Panc1 (cell line): Measurements from ENCODE around the gene KDM3B. TPM values are rescaled to one million over a fixed set of nuclear protein-coding genes. Genes with fewer than 3 reads are reported as not detected.

Source experiments
- ATAC-seq: fragments of 200-7000 bp; cut with Tn5 transposase; 2 replicates; pipeline ENCODE4 v1.9.1; 2020; ENCODE audit warnings: mild to moderate bottlenecking, moderate library complexity
- BruUV-seq: library from RNA; stranded (reverse); fragments of 400-500 nt; replicated peaks from 2 replicates; lab custom pipeline; 2021; lab: Mats Ljungman, UMichigan
- CTCF ChIA-PET: fragments of 300-600 bp; sonication (Branson Sonifier 250); formaldehyde crosslinking; loops from one replicate; lab custom pipeline; 2022; ENCODE audit warnings: antibody characterized with exemption; lab: Charles Lee
- POLR2A ChIA-PET: fragments of 300-600 bp; sonication (Branson Sonifier 250); formaldehyde crosslinking; loops from one replicate; lab custom pipeline; 2022; ENCODE audit warnings: antibody characterized with exemption; lab: Charles Lee
- DNase-seq: peaks from one replicate; pipeline ENCODE4 v3.0.0-alpha.2; 2010; ENCODE audit warnings: low read depth, low spot score
- H3K27ac ChIP-seq: 2 replicates; pipeline ENCODE4 v1.5.1; 2011; ENCODE audit warnings: mild to moderate bottlenecking, low read length, inconsistent platforms
- H3K27me3 ChIP-seq: fragments of 200-500 bp; sonication (Bioruptor generic); 2 replicates; pipeline ENCODE4 v1.6.0; 2014; ENCODE audit warnings: low read length, inconsistent platforms; ENCODE audit not compliant: control insufficient read depth, insufficient read depth
- H3K36me3 ChIP-seq: fragments of 200-500 bp; sonication (Bioruptor generic); 2 replicates; pipeline ENCODE4 v1.5.1; 2014; ENCODE audit warnings: inconsistent platforms, mild to moderate bottlenecking, low read length, moderate library complexity; ENCODE audit not compliant: control insufficient read depth, insufficient read depth
- H3K4me1 ChIP-seq: 2 replicates; pipeline ENCODE4 v1.5.1; 2011; ENCODE audit warnings: inconsistent platforms, mild to moderate bottlenecking, low read length, moderate library complexity; ENCODE audit not compliant: control insufficient read depth, insufficient read depth
- H3K4me3 ChIP-seq, 2 experiments: 2 replicates each; pipeline ENCODE4 v1.5.1; 2011 to 2012; ENCODE audit warnings: low read depth in 2 of 2, low read length in 2 of 2, mild to moderate bottlenecking in 2 of 2, inconsistent platforms in 1 of 2, moderate library complexity in 1 of 2
- H3K9me3 ChIP-seq: fragments of 200-500 bp; sonication (Bioruptor generic); 2 replicates; pipeline ENCODE4 v1.5.1; 2014; ENCODE audit warnings: low read depth, mild to moderate bottlenecking, inconsistent platforms, low read length, moderate library complexity; ENCODE audit not compliant: control insufficient read depth, insufficient read depth
- POLR2AphosphoS5 ChIP-seq: IDR thresholded peaks from 2 replicates; pipeline ENCODE4 v1.6.1; 2012; ENCODE audit warnings: mild to moderate bottlenecking, low read depth, low read length, moderate library complexity
- SIN3A ChIP-seq: IDR thresholded peaks from 2 replicates; pipeline ENCODE4 v1.6.1; 2012; ENCODE audit warnings: low read depth, mild to moderate bottlenecking, low read length, moderate library complexity, borderline replicate concordance; ENCODE audit not compliant: insufficient read depth
- TCF7L2 ChIP-seq: IDR thresholded peaks from 2 replicates; pipeline ENCODE4 v1.6.1; 2011; ENCODE audit warnings: mild to moderate bottlenecking, low read depth, low read length, inconsistent platforms
- in situ Hi-C: cut with HindIII; loops from 2 replicates; pipeline ENCODE4 v1.10.0; 2016; ENCODE audit warnings: low sequenced_read_pairs, low pct_unique_long_range_greater_than_20kb
- intact Hi-C: fragments of 100-400 bp; cut with micrococcal nuclease; formaldehyde crosslinking; loops from one replicate; pipeline ENCODE4 v1.10.0; 2022; ENCODE audit not compliant: unreplicated experiment
- total RNA-seq: library from RNA; stranded (reverse); gene quantifications from one replicate; pipeline ENCODE4 v1.2.1, GENCODE V29; 2021; ENCODE audit not compliant: unreplicated experiment
- TF ChIP-seq, protein P1 (sequence below), 2 experiments: IDR thresholded peaks; 2 replicates each; pipeline ENCODE4 v1.6.1; 2011 to 2012; ENCODE audit warnings: low read depth in 2 of 2, control low read depth in 1 of 2, low read length in 1 of 2, mild to moderate bottlenecking in 1 of 2, moderate library complexity in 1 of 2; ENCODE audit not compliant: insufficient read depth in 1 of 2
- TF ChIP-seq, protein P2 (sequence below): fragments of 450-650 bp; IDR thresholded peaks from 2 replicates; pipeline ENCODE4 v1.5.1; 2017; ENCODE audit warnings: mild to moderate bottlenecking

Gene KDM3B
- total RNA-seq, 1 experiment from 2014 or later, result 65.0 TPM

DNA sequence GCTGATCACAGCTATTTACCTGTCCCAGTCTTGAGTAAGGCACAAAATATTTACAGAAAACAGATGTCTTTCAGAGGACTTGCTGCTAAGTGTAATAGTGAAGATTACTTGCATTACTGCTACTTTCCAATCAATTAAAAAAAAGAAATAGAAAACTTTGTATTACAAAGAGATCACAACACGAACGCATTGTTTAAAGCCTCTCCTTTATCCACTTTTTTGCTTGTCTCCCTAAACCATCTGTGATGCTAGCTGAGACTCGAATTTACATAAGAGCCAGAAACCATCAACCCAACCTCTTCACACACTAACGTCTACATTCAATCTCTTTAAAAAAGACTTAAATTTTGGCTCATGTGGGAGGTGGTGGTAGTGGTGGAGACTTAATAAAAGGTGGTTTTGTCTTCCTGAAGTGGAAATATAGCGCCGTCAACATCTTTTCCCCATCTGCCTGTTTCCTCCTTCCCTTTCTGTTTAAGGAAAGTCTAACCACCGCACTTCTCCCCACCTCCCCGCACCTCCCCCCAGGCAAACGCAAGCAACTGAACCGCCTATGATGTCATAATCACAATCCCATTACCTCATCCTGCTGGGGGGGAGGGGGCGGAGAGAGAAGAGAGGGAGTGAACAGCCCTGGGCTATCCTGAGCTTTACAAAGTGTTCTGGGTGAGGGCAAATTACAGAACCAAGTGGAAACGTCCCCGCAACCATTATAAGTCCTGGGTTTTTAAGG lies 15.4 kb upstream of the KDM3B start:
- TF ChIP-seq POLR2AphosphoS5 (no peak), TCF7L2 (no peak), SIN3A (no peak)
- TF ChIP-seq, protein P1, sequence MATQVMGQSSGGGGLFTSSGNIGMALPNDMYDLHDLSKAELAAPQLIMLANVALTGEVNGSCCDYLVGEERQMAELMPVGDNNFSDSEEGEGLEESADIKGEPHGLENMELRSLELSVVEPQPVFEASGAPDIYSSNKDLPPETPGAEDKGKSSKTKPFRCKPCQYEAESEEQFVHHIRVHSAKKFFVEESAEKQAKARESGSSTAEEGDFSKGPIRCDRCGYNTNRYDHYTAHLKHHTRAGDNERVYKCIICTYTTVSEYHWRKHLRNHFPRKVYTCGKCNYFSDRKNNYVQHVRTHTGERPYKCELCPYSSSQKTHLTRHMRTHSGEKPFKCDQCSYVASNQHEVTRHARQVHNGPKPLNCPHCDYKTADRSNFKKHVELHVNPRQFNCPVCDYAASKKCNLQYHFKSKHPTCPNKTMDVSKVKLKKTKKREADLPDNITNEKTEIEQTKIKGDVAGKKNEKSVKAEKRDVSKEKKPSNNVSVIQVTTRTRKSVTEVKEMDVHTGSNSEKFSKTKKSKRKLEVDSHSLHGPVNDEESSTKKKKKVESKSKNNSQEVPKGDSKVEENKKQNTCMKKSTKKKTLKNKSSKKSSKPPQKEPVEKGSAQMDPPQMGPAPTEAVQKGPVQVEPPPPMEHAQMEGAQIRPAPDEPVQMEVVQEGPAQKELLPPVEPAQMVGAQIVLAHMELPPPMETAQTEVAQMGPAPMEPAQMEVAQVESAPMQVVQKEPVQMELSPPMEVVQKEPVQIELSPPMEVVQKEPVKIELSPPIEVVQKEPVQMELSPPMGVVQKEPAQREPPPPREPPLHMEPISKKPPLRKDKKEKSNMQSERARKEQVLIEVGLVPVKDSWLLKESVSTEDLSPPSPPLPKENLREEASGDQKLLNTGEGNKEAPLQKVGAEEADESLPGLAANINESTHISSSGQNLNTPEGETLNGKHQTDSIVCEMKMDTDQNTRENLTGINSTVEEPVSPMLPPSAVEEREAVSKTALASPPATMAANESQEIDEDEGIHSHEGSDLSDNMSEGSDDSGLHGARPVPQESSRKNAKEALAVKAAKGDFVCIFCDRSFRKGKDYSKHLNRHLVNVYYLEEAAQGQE (IDR thresholded peaks at IDR 0.05; ENCODE audit: insufficient read depth in 1 of 2, low read depth in 2 of 2, low read length in 1 of 2), result no peak
- TF ChIP-seq, protein P2, sequence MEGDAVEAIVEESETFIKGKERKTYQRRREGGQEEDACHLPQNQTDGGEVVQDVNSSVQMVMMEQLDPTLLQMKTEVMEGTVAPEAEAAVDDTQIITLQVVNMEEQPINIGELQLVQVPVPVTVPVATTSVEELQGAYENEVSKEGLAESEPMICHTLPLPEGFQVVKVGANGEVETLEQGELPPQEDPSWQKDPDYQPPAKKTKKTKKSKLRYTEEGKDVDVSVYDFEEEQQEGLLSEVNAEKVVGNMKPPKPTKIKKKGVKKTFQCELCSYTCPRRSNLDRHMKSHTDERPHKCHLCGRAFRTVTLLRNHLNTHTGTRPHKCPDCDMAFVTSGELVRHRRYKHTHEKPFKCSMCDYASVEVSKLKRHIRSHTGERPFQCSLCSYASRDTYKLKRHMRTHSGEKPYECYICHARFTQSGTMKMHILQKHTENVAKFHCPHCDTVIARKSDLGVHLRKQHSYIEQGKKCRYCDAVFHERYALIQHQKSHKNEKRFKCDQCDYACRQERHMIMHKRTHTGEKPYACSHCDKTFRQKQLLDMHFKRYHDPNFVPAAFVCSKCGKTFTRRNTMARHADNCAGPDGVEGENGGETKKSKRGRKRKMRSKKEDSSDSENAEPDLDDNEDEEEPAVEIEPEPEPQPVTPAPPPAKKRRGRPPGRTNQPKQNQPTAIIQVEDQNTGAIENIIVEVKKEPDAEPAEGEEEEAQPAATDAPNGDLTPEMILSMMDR, result no peak
- in situ Hi-C loops, result no loop called here
- peak; percentile 90 for DNase-seq
- TSS peak; percentile 99 for BruUV-seq
- POLR2A ChIA-PET, result interaction anchor here (0.6 to 1.0 kb wide), 2 partner anchors 12 to 122 kb away, joined by 6 read pairs; no protein-coding TSS in a partner anchor
- intact Hi-C loops, result no loop called here
- H3K36me3 ChIP-seq, result peaks cover 9% of the 10 kb centered on the region; the same call in 1 of the 2 replicates
- H3K27ac ChIP-seq, result peak overlapping the region; percentile 98
- ATAC-seq, result peak; percentile 64
- peak overlapping the region; percentile 88 to 92 for H3K4me3 ChIP-seq
- H3K4me1 ChIP-seq, result peaks cover 23% of the 10 kb centered on the region
- no peaks in the 10 kb centered on the region for H3K9me3 ChIP-seq
- CTCF ChIA-PET, result interaction anchor here (0.6 to 1.9 kb wide), 2 partner anchors 15 to 45 kb away, joined by 4 to 9 read pairs; partner anchors contain the start of gene KDM3B
- H3K27me3 ChIP-seq, result no peaks in the 10 kb centered on the region

DNA sequence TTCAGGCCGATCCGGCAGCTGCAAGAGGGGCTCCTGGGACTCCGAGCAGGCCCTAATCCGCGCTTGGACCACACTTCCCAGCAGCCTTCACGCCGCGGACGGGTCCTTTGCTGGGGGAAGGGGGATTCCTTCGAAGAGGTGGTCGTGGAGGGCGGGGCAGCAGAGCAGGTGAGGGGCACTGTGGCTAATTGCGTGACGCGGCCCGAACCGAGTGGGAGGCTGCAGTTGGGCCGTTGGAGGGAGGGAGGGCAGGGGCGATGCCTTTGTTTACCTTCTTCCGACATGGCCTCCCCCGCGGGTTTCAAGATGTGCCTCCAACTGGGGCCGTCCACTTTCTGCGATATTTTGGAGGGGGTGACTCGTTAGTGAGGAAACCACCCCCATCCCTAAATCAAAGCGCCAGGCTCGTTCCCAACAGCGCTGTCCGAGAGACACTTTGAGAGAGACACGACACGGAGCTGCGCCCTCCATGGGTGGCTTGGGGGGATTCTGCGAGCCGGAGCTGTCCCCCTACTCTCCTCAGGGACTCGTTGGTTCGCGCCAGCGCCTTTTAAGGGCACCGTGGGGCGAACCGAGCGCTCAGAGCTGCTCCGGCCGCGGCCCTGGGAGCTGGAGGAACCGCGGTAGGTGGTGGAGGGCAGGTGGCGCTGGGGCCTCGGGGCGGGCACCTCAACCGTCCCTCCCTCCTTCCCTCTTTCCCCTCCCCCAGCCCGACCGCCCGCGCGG lies 14.6 kb upstream of the KDM3B start, which contains the start of gene FAM53C:
FAM53C (plus strand) TSS at position 582 of the 726 bp plus-strand sequence. CDS start 3,070 bp downstream, outside the sequence.
- no peaks in the 10 kb centered on the region for H3K27me3 ChIP-seq
- POLR2A ChIA-PET, result interaction anchor here (0.7 to 1.0 kb wide), 3 partner anchors 12 to 158 kb away, joined by 3 to 6 read pairs (median 4); partner anchors contain the start of genes KDM3B and KIF20A
- H3K9me3 ChIP-seq, result no peaks in the 10 kb centered on the region
- BruUV-seq, result no TSS peak
- in situ Hi-C loops (no loop called here), intact Hi-C loops (no loop called here)
- peak within 1 kb of the TSS; percentile 98 for H3K27ac ChIP-seq
- TF ChIP-seq TCF7L2 (peak; percentile 83), SIN3A (peak; percentile 91; the same call in 1 of the 2 replicates), POLR2AphosphoS5 (peak; percentile 100)
- TF ChIP-seq, protein P2, result no peak
- TF ChIP-seq, protein P1 (IDR thresholded peaks at IDR 0.05; ENCODE audit: insufficient read depth in 1 of 2, low read depth in 2 of 2, low read length in 1 of 2), result peak; percentile 43 to 52; a peak in 1 of 4 replicates
- peaks cover 9% of the 10 kb centered on the region for H3K36me3 ChIP-seq
- DNase-seq, result peak; percentile 91
- H3K4me1 ChIP-seq, result peaks cover 23% of the 10 kb centered on the region
- ATAC-seq, result peak; percentile 94
- peak within 1 kb of the TSS; percentile 88 to 92 for H3K4me3 ChIP-seq
- CTCF ChIA-PET, result interaction anchor here (0.6 to 1.9 kb wide), 3 partner anchors 14 to 44 kb away, joined by 3 to 9 read pairs (median 4); partner anchors contain the start of gene KDM3B
